HEK293 (cell line): Measurements from ENCODE around the gene DAZAP1.

Experiments
- CTCF ChIA-PET: fragments of 350-600 bp; formaldehyde crosslinking; extraction: SDS; loops from one replicate; lab custom pipeline; 2021; ENCODE audit warnings: antibody characterized with exemption; lab: Yijun Ruan, JAX
- POLR2A ChIA-PET: fragments of 300-600 bp; formaldehyde crosslinking; extraction: SDS; loops from one replicate; lab custom pipeline; 2020; ENCODE audit warnings: antibody characterized with exemption, inconsistent platforms; lab: Yijun Ruan, JAX
- H3K27ac ChIP-seq: fragments of 200-500 bp; sonication (Bioruptor generic); 2 replicates; pipeline ENCODE4 v1.5.1; 2014; ENCODE audit warnings: low read depth, low read length, control low read depth, inconsistent platforms; ENCODE audit errors: extremely low read depth
- H3K36me3 ChIP-seq, 2 experiments: fragments of 200-500 bp in 1 of 2; sonication (Bioruptor generic) in 1 of 2; 1 replicate in 1 of 2; 2 replicates in 1 of 2; pipeline ENCODE4 v1.5.1; 2014 to 2017; ENCODE audit warnings: inconsistent platforms in 2 of 2, low read length in 2 of 2; ENCODE audit not compliant: control insufficient read depth in 2 of 2, insufficient read depth in 1 of 2
- H3K4me1 ChIP-seq: fragments of 200-500 bp; sonication (Bioruptor generic); 2 replicates; pipeline ENCODE4 v1.5.1; 2014; ENCODE audit warnings: mild to moderate bottlenecking, low read length, inconsistent platforms; ENCODE audit not compliant: control insufficient read depth, insufficient read depth
- H3K4me3 ChIP-seq: 2 replicates; pipeline ENCODE4 v1.5.1; 2011; ENCODE audit warnings: low read depth, mild to moderate bottlenecking, control low read depth, low read length, moderate library complexity
- H3K9me3 ChIP-seq: fragments of 200-500 bp; sonication (Bioruptor generic); 2 replicates; pipeline ENCODE4 v1.5.1; 2014; ENCODE audit warnings: low read depth, low read length, inconsistent platforms; ENCODE audit not compliant: control insufficient read depth, insufficient read depth
- ATF2 ChIP-seq: fragments of 450-650 bp; formaldehyde crosslinking; IDR thresholded peaks from 2 replicates; pipeline ENCODE4 v1.5.1; 2016; ENCODE audit warnings: missing biosample characterization, missing genetic modification characterization, low read depth
- BCL11A ChIP-seq: fragments of 450-650 bp; formaldehyde crosslinking; IDR thresholded peaks from 2 replicates; pipeline ENCODE4 v1.5.1; 2016; ENCODE audit warnings: low read depth, missing biosample characterization, missing genetic modification characterization
- OSR2 ChIP-seq: fragments of 450-650 bp; formaldehyde crosslinking; IDR thresholded peaks from 2 replicates; pipeline ENCODE4 v1.5.1; 2016; ENCODE audit warnings: missing biosample characterization, missing genetic modification characterization
- SP2 ChIP-seq: fragments of 450-650 bp; formaldehyde crosslinking; IDR thresholded peaks from 2 replicates; pipeline ENCODE4 v1.5.1; 2016; ENCODE audit warnings: missing biosample characterization, missing genetic modification characterization
- TSHZ1 ChIP-seq: fragments of 450-650 bp; formaldehyde crosslinking; IDR thresholded peaks from 2 replicates; pipeline ENCODE4 v1.5.1; 2016; ENCODE audit warnings: missing biosample characterization, missing genetic modification characterization, borderline replicate concordance
- ZBTB8A ChIP-seq: fragments of 450-650 bp; formaldehyde crosslinking; IDR thresholded peaks from 2 replicates; pipeline ENCODE4 v1.5.1; 2016; ENCODE audit warnings: missing biosample characterization, missing genetic modification characterization
- ZFHX2 ChIP-seq: fragments of 450-650 bp; formaldehyde crosslinking; conservative IDR thresholded peaks from 2 replicates; pipeline ENCODE4 v1.5.1; 2016; ENCODE audit warnings: missing biosample characterization, missing genetic modification characterization
- ZNF140 ChIP-seq: fragments of 450-650 bp; formaldehyde crosslinking; IDR thresholded peaks from 2 replicates; pipeline ENCODE4 v1.5.1; 2016; ENCODE audit warnings: missing biosample characterization, missing genetic modification characterization
- ZNF24 ChIP-seq: fragments of 450-650 bp; formaldehyde crosslinking; IDR thresholded peaks from 2 replicates; pipeline ENCODE4 v1.5.1; 2016; ENCODE audit warnings: missing biosample characterization, missing genetic modification characterization
- ZNF580 ChIP-seq: fragments of 450-650 bp; formaldehyde crosslinking; IDR thresholded peaks from 2 replicates; pipeline ENCODE4 v1.5.1; 2016; ENCODE audit warnings: missing biosample characterization, missing genetic modification characterization
- ZNF677 ChIP-seq: fragments of 450-650 bp; IDR thresholded peaks from 2 replicates; pipeline ENCODE4 v1.5.0; 2018; ENCODE audit warnings: missing biosample characterization, mild to moderate bottlenecking, missing genetic modification characterization, moderate library complexity
- ZNF692 ChIP-seq: fragments of 450-650 bp; formaldehyde crosslinking; IDR thresholded peaks from 2 replicates; pipeline ENCODE4 v1.5.1; 2016; ENCODE audit warnings: missing biosample characterization, missing genetic modification characterization
- ZNF785 ChIP-seq: fragments of 450-650 bp; formaldehyde crosslinking; IDR thresholded peaks from 2 replicates; pipeline ENCODE4 v1.5.1; 2016; ENCODE audit warnings: missing biosample characterization, missing genetic modification characterization
- ZNF791 ChIP-seq: fragments of 450-650 bp; formaldehyde crosslinking; IDR thresholded peaks from 2 replicates; pipeline ENCODE4 v1.5.1; 2016; ENCODE audit warnings: missing biosample characterization, missing genetic modification characterization
- ZSCAN30 ChIP-seq: fragments of 450-650 bp; IDR thresholded peaks from 2 replicates; pipeline ENCODE4 v1.5.1; 2018; ENCODE audit warnings: missing biosample characterization, mild to moderate bottlenecking, missing genetic modification characterization, moderate library complexity
- TF ChIP-seq, protein P1 (sequence below): fragments of 450-650 bp; formaldehyde crosslinking; IDR thresholded peaks from 2 replicates; pipeline ENCODE4 v1.5.1; 2016; ENCODE audit warnings: missing biosample characterization, missing genetic modification characterization
- TF ChIP-seq, protein P2 (sequence below): fragments of 450-650 bp; formaldehyde crosslinking; IDR thresholded peaks from 2 replicates; pipeline ENCODE4 v1.5.1; 2017; ENCODE audit warnings: missing biosample characterization, missing genetic modification characterization
- TF ChIP-seq, protein P3 (sequence below): sonication (generic); formaldehyde crosslinking; IDR thresholded peaks from 2 replicates; pipeline ENCODE4 v1.8.1; 2022; ENCODE audit warnings: mild to moderate bottlenecking, moderate library complexity, missing genetic modification reagents
- TF ChIP-seq, protein P4 (sequence below): fragments of 450-650 bp; formaldehyde crosslinking; IDR thresholded peaks from 2 replicates; pipeline ENCODE4 v1.5.1; 2016; ENCODE audit warnings: missing biosample characterization, missing genetic modification characterization

The DAZAP1 gene

DNA sequence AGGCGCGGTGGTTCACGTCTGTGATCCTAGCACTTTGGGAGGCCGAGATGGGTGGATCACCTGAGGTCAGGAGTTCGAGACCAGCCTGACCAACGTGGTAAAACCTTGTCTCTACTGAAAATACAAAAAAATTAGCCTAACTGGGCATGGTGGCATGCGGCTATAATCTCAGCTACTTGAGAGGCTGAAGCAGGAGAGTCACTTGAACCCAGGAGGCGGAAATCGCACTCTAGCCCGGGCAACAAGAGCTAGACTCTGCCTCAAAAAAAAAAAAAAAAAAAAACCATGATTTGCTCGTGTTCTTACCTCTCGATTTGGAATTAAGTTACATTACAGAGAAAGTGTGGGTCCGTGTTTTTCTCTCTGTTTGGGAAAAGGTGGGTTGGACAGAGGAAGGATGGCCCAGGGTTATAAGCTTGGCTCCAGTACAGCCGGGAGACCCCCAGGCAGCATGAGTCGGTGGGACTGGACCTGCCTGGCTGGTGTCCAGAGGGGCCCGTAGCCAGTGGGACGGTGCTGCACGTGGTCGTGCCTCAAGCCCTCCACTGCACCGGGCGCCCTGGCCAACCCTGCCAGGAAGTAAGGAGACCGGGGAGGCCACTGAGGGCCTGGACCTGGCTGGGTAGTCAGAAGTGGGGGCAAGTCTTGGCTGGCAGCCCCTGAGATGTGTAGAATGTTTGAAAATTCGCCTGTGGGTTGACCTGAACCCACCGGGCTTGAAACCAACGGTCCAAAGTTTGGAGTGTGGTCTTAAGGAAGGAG lies 34.5 kb downstream of the DAZAP1 start (continued):
- TF ChIP-seq, protein P1, sequence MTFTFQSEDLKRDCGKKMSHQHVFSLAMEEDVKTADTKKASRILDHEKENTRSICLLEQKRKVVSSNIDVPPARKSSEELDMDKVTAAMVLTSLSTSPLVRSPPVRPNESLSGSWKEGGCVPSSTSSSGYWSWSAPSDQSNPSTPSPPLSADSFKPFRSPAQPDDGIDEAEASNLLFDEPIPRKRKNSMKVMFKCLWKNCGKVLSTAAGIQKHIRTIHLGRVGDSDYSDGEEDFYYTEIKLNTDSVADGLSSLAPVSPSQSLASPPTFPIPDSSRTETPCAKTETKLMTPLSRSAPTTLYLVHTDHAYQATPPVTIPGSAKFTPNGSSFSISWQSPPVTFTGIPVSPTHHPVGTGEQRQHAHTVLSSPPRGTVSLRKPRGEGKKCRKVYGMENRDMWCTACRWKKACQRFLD (tag by site-specific recombination), result no peak
- TF ChIP-seq ZSCAN30 (tag by site-specific recombination) (peak; percentile 58; the same call in 1 of the 2 replicates), SP2 (tag by site-specific recombination) (0 out of 2 replicates have a peak, but pooled peaks have one; percentile 6), ZNF677 (tag by site-specific recombination) (no peak)

- Histone ChIP-seq H3K9me3 (no peaks in the 10 kb centered on the region), H3K27ac (no peak overlapping the region; the same call in 1 of the 2 replicates), H3K4me3 (peak overlapping the region; percentile 39), H3K4me1 (peaks cover 12% of the 10 kb centered on the region; the same call in 1 of the 2 replicates), H3K36me3 (peaks cover 9 to 24% of the 10 kb centered on the region in 2 experiments; a peak in 2 of 3 replicates)
- CTCF ChIA-PET, result interaction anchor here (0.5 to 3.2 kb wide), 9 partner anchors 9 to 675 kb away, joined by 3 to 21 read pairs (median 4); no protein-coding TSS in a partner anchor
- POLR2A ChIA-PET, result interaction anchor here (0.5 to 2.4 kb wide), 8 partner anchors 13 to 331 kb away, joined by 3 to 7 read pairs (median 4); partner anchors contain the start of gene REEP6
- TF ChIP-seq ZNF140 (tag by site-specific recombination) (no peak), ZNF24 (tag by site-specific recombination) (peak; percentile 97), ZBTB8A (tag by site-specific recombination) (peak; percentile 93), ATF2 (no peak), SP2 (tag by site-specific recombination) (peak; percentile 59), BCL11A (tag by site-specific recombination) (peak; percentile 86; the same call in 1 of the 2 replicates), ZNF580 (tag by site-specific recombination) (peak; percentile 77), ZNF791 (no peak), ZNF785 (tag by site-specific recombination) (no peak; the same call in 1 of the 2 replicates), ZFHX2 (tag by site-specific recombination) (peak; percentile 98), TSHZ1 (tag by site-specific recombination) (peak; percentile 46; the same call in 1 of the 2 replicates), ZNF692 (0 out of 2 replicates have a peak, but pooled peaks have one; percentile 79), OSR2 (tag by site-specific recombination) (peak; percentile 78)
- TF ChIP-seq, protein P2, sequence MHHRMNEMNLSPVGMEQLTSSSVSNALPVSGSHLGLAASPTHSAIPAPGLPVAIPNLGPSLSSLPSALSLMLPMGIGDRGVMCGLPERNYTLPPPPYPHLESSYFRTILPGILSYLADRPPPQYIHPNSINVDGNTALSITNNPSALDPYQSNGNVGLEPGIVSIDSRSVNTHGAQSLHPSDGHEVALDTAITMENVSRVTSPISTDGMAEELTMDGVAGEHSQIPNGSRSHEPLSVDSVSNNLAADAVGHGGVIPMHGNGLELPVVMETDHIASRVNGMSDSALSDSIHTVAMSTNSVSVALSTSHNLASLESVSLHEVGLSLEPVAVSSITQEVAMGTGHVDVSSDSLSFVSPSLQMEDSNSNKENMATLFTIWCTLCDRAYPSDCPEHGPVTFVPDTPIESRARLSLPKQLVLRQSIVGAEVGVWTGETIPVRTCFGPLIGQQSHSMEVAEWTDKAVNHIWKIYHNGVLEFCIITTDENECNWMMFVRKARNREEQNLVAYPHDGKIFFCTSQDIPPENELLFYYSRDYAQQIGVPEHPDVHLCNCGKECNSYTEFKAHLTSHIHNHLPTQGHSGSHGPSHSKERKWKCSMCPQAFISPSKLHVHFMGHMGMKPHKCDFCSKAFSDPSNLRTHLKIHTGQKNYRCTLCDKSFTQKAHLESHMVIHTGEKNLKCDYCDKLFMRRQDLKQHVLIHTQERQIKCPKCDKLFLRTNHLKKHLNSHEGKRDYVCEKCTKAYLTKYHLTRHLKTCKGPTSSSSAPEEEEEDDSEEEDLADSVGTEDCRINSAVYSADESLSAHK (tag by site-specific recombination), result no peak; the same call in 1 of the 2 replicates
- TF ChIP-seq, protein P3, sequence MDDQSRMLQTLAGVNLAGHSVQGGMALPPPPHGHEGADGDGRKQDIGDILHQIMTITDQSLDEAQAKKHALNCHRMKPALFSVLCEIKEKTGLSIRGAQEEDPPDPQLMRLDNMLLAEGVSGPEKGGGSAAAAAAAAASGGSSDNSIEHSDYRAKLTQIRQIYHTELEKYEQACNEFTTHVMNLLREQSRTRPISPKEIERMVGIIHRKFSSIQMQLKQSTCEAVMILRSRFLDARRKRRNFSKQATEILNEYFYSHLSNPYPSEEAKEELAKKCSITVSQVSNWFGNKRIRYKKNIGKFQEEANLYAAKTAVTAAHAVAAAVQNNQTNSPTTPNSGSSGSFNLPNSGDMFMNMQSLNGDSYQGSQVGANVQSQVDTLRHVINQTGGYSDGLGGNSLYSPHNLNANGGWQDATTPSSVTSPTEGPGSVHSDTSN (CRISPR knock-in tag), result no peak
- TF ChIP-seq, protein P4, sequence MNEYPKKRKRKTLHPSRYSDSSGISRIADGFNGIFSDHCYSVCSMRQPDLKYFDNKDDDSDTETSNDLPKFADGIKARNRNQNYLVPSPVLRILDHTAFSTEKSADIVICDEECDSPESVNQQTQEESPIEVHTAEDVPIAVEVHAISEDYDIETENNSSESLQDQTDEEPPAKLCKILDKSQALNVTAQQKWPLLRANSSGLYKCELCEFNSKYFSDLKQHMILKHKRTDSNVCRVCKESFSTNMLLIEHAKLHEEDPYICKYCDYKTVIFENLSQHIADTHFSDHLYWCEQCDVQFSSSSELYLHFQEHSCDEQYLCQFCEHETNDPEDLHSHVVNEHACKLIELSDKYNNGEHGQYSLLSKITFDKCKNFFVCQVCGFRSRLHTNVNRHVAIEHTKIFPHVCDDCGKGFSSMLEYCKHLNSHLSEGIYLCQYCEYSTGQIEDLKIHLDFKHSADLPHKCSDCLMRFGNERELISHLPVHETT, result peak; percentile 58; the same call in 1 of the 2 replicates
Measured at GRCh38 chr19:1445185-1445931, 38.0 kb downstream of the DAZAP1 start.
